Choroid plexus epithelial cell (primary cell): Measurements from ENCODE around the gene OVCA2.

ENCODE experiments used
- DNase-seq: peaks from one replicate; pipeline ENCODE4 v3.0.0-alpha.2; 2010; ENCODE audit warnings: low read depth
- H3K4me3 ChIP-seq: 2 replicates; pipeline ENCODE4 v1.5.1; 2011; ENCODE audit warnings: low read depth, mild to moderate bottlenecking, control low read depth, low read length, moderate library complexity
- TF ChIP-seq, protein P1 (sequence below): conservative IDR thresholded peaks from 2 replicates; pipeline ENCODE4 v1.5.1; 2011; ENCODE audit warnings: low read depth, mild to moderate bottlenecking, control low read depth, inconsistent platforms, low read length, moderate library complexity

The OVCA2 gene

DNA sequence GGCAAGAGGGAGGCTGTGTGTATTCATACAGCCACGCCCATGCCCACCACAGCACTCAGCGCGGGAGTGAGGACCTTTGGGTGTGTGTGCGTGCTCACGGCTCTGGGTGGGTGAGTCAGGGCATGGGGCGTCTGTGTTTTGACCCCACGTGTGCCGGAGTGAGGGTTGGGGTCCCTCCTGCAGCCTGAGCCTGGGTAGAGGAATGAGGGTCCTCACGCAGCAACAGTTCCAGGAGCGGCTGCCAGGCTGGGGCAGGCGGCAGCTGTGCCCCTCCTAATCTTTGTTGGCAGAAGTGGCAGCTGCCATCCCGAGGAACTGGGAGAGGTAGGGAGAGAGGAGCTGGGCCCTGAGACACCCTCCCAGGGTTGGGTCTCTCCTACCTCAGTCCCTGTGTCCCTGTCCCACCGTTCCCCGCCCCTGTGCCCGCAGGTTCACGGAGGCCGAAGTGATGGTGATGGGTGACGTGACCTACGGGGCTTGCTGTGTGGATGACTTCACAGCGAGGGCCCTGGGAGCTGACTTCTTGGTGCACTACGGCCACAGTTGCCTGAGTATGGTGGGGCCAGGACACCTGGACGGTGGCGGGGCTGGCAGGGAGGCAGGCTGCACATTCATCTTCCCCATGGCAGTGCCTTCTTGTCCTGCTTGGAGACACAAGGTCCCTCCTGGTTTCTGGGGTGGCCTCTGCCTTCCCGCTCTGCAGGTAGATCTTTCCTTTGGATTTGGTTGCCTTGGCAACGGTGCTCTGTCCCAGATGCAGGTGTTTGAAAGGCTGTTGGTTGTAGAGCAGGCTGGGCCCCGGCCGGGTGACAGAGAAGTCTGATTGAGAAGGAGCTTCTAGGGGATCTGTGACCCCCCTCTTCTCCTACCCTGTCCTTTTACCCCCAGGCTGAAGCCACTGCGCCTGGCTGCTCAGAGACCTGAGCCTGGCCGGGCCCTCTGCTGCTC lies 6.0 kb upstream of the OVCA2 start:
- DNase-seq = no peak
- TF ChIP-seq, protein P1, sequence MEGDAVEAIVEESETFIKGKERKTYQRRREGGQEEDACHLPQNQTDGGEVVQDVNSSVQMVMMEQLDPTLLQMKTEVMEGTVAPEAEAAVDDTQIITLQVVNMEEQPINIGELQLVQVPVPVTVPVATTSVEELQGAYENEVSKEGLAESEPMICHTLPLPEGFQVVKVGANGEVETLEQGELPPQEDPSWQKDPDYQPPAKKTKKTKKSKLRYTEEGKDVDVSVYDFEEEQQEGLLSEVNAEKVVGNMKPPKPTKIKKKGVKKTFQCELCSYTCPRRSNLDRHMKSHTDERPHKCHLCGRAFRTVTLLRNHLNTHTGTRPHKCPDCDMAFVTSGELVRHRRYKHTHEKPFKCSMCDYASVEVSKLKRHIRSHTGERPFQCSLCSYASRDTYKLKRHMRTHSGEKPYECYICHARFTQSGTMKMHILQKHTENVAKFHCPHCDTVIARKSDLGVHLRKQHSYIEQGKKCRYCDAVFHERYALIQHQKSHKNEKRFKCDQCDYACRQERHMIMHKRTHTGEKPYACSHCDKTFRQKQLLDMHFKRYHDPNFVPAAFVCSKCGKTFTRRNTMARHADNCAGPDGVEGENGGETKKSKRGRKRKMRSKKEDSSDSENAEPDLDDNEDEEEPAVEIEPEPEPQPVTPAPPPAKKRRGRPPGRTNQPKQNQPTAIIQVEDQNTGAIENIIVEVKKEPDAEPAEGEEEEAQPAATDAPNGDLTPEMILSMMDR = no peak
- H3K4me3 ChIP-seq = no peak overlapping the region

- H3K4me3 ChIP-seq = no peak overlapping the region
- TF ChIP-seq, protein P1 = no peak
- no peak for DNase-seq
Measured at GRCh38 chr17:2037155-2037554, 4.7 kb upstream of the OVCA2 start.

- DNase-seq = no peak
- H3K4me3 ChIP-seq = no peak overlapping the region
- TF ChIP-seq, protein P1 = no peak
Measured at GRCh38 chr17:2040219-2040827, 1.5 kb upstream of the OVCA2 start.

- DNase-seq = no peak
- TF ChIP-seq, protein P1 = no peak
- H3K4me3 ChIP-seq = peak overlapping the region; percentile 88
Measured at GRCh38 chr17:2040942-2041560, 771 bp upstream of the OVCA2 start.

- TF ChIP-seq, protein P1 = peak; percentile 71
- H3K4me3 ChIP-seq = peak overlapping the region; percentile 88
- DNase-seq = peak; percentile 78
Measured at GRCh38 chr17:2042390-2042847, 597 bp downstream of the OVCA2 start.

DNA sequence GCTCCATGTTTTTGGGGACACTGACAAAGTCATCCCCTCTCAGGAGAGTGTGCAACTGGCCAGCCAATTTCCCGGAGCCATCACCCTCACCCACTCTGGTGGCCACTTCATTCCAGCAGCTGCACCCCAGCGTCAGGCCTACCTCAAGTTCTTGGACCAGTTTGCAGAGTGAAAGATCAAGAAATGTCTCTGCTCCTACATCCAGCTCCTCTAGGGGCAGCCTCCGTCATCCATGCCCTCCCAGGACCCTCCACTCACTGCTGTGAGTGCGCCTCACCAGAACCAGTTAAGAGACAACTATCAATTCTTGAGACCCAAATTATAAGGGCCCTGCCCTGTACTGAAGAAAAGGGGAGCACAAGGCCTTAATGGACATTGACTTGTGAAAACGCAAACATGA lies 1.1 kb downstream of the OVCA2 start:
- DNase-seq = no peak
- peak overlapping the region; percentile 88 for H3K4me3 ChIP-seq
- TF ChIP-seq, protein P1 = no peak
